Measurements from ENCODE around the gene CHPT1. TPM values are rescaled to one million over a fixed set of nuclear protein-coding genes. Genes with fewer than 3 reads are reported as not detected.

The CHPT1 gene
- total and polyA plus RNA-seq, 2 donors (not counting 3 experiments of a cell fraction or from before 2014, with no cell fraction given) = 12.1 to 19.3 TPM

GRCh38 chr12:101670007-101670671 is 27.3 kb upstream of the CHPT1 start:
- no peaks in the 10 kb centered on the region for H3K27me3 ChIP-seq (ENCODE audit: control insufficient read depth in 2 of 2, insufficient read depth in 2 of 2, low read length in 2 of 2)
- no peaks in the 10 kb centered on the region for H3K79me2 ChIP-seq (ENCODE audit: control insufficient read depth, insufficient read depth, low read length)
- FAIRE-seq (peak; percentile 65), DNase-seq (ENCODE audit: low read depth, low spot score) (peak; percentile 47)
- no TSS peak for BruUV-seq (replicated peaks)
- TF ChIP-seq JUN (IDR thresholded peaks at IDR 0.05; ENCODE audit: borderline replicate concordance, insufficient read depth, insufficient read length, low read depth) (no peak), CTCF (IDR thresholded peaks at IDR 0.05; ENCODE audit: extremely low read depth in 1 of 2, insufficient read depth in 1 of 2, low read depth in 1 of 2, low read length in 2 of 2) (peak; percentile 33 to 46)
- H3K36me3 ChIP-seq (ENCODE audit: control insufficient read depth in 2 of 2, extremely low read depth in 1 of 2, insufficient read depth in 2 of 2, low read length in 2 of 2) = no peaks in the 10 kb centered on the region
- no peak overlapping the region for H3K4me3 ChIP-seq (replicated peaks in 1 of 3; ENCODE audit: insufficient read depth in 1 of 3, low read depth in 1 of 3, low read length in 3 of 3)
- H3K9ac ChIP-seq (replicated peaks; ENCODE audit: extremely low read depth, insufficient read depth, low read length) = no peak overlapping the region
- no peaks in the 10 kb centered on the region for H3K9me1 ChIP-seq (replicated peaks; ENCODE audit: control insufficient read depth, extremely low read depth, insufficient read depth, low read length)
- H4K20me1 ChIP-seq (replicated peaks; ENCODE audit: control insufficient read depth, extremely low read depth, insufficient read depth, low read length) = no peaks in the 10 kb centered on the region
- no peak overlapping the region for H3K4me2 ChIP-seq (ENCODE audit: insufficient read depth, low read length)
- ChIA-PET CTCF (interaction anchor here (0.9 to 1.9 kb wide), 3 partner anchors 12 to 169 kb away, joined by 3 to 16 read pairs (median 4); no protein-coding TSS in a partner anchor), POLR2A (no interaction called here)
- no peaks in the 10 kb centered on the region for H3K4me1 ChIP-seq (ENCODE audit: control insufficient read depth, extremely low read depth, insufficient read depth, low read length)
- dilution Hi-C loops (cut with MboI; ENCODE audit: extremely low pct_ligation_motif_present, low sequenced_read_pairs) = no loop called here
- no peaks in the 10 kb centered on the region for H3K9me3 ChIP-seq (replicated peaks; ENCODE audit: control insufficient read depth, insufficient read depth, low read length)
- intact Hi-C loops (cut with micrococcal nuclease) = loop anchor here (1.0 kb wide), 1 partner anchor 89 kb away; no protein-coding TSS in a partner anchor
- no peak overlapping the region for H3K27ac ChIP-seq (ENCODE audit: insufficient read depth, low read depth, low read length)
- no peak overlapping the region for H2AFZ ChIP-seq (ENCODE audit: low read depth, low read length)

GRCh38 chr12:101671157-101671791 is 26.2 kb upstream of the CHPT1 start:
- dilution Hi-C loops (cut with MboI; ENCODE audit: extremely low pct_ligation_motif_present, low sequenced_read_pairs) = no loop called here
- Histone ChIP-seq H3K27me3 (ENCODE audit: control insufficient read depth in 2 of 2, insufficient read depth in 2 of 2, low read length in 2 of 2) (no peaks in the 10 kb centered on the region), H3K36me3 (ENCODE audit: control insufficient read depth in 2 of 2, extremely low read depth in 1 of 2, insufficient read depth in 2 of 2, low read length in 2 of 2) (no peaks in the 10 kb centered on the region), H3K4me1 (ENCODE audit: control insufficient read depth, extremely low read depth, insufficient read depth, low read length) (no peaks in the 10 kb centered on the region), H3K9ac (replicated peaks; ENCODE audit: extremely low read depth, insufficient read depth, low read length) (no peak overlapping the region), H3K4me3 (replicated peaks in 1 of 3; ENCODE audit: insufficient read depth in 1 of 3, low read depth in 1 of 3, low read length in 3 of 3) (no peak overlapping the region), H3K4me2 (ENCODE audit: insufficient read depth, low read length) (no peak overlapping the region), H2AFZ (ENCODE audit: low read depth, low read length) (no peak overlapping the region), H4K20me1 (replicated peaks; ENCODE audit: control insufficient read depth, extremely low read depth, insufficient read depth, low read length) (no peaks in the 10 kb centered on the region), H3K9me1 (replicated peaks; ENCODE audit: control insufficient read depth, extremely low read depth, insufficient read depth, low read length) (no peaks in the 10 kb centered on the region), H3K9me3 (replicated peaks; ENCODE audit: control insufficient read depth, insufficient read depth, low read length) (no peaks in the 10 kb centered on the region), H3K27ac (ENCODE audit: insufficient read depth, low read depth, low read length) (no peak overlapping the region), H3K79me2 (ENCODE audit: control insufficient read depth, insufficient read depth, low read length) (no peaks in the 10 kb centered on the region)
- no peak for TF ChIP-seq FOS (IDR thresholded peaks at IDR 0.05; ENCODE audit: borderline replicate concordance, insufficient read depth, low read length)
- no peak for DNase-seq (ENCODE audit: low read depth, low spot score)
- no peak for FAIRE-seq
- intact Hi-C loops (cut with micrococcal nuclease) = no loop called here
- no TSS peak for BruUV-seq (replicated peaks)
- ChIA-PET CTCF (interaction anchor here (0.9 to 2.0 kb wide), 3 partner anchors 11 to 89 kb away, joined by 3 to 16 read pairs (median 11); no protein-coding TSS in a partner anchor), POLR2A (no interaction called here)

Measured in endothelial cell of umbilical vein (primary cell).